OCI-LY1 (cell line): Measurements from ENCODE around the gene SPATA17.
"Not testable (repeated sequence)": the region's sequence is repeated elsewhere in the genome, so short reads cannot be mapped to it uniquely, and the experiment has no call there.

Experiments used
- H2AFZ ChIP-seq: fragments of 200-600 bp; sonication (generic), shearing (Covaris generic); 2 replicates; pipeline ENCODE4 v1.6.0; 2014; ENCODE audit warnings: antibody characterized with exemption, mild to moderate bottlenecking, low read length
- H3F3A ChIP-seq: fragments of 200-600 bp; sonication (generic), shearing (Covaris generic); 2 replicates; pipeline ENCODE4 v1.6.0; 2014; ENCODE audit warnings: mild to moderate bottlenecking, antibody characterized with exemption, low read length, moderate library complexity; ENCODE audit not compliant: insufficient read depth
- H3K27ac ChIP-seq: fragments of 200-600 bp; sonication (generic); 2 replicates; pipeline ENCODE4 v1.5.1; 2014; ENCODE audit warnings: low read length, mixed run types, mild to moderate bottlenecking, low read depth; ENCODE audit not compliant: poor library complexity, severe bottlenecking
- H3K27me3 ChIP-seq: fragments of 200-600 bp; sonication (generic); 2 replicates; pipeline ENCODE4 v1.6.0; 2014; ENCODE audit warnings: antibody characterized with exemption, mild to moderate bottlenecking, low read length, moderate library complexity; ENCODE audit not compliant: insufficient read depth
- H3K36me3 ChIP-seq: fragments of 200-600 bp; sonication (generic); 2 replicates; pipeline ENCODE4 v1.6.1; 2014; ENCODE audit warnings: mild to moderate bottlenecking, antibody characterized with exemption, low read length, moderate library complexity, mixed read lengths; ENCODE audit not compliant: insufficient read depth
- H3K4me1 ChIP-seq: fragments of 200-600 bp; sonication (generic); 2 replicates; pipeline ENCODE4 v1.5.1; 2014; ENCODE audit warnings: mild to moderate bottlenecking, low read length, moderate library complexity; ENCODE audit not compliant: insufficient read depth, severe bottlenecking
- H3K4me2 ChIP-seq: fragments of 200-600 bp; sonication (generic), shearing (Covaris generic); 2 replicates; pipeline ENCODE4 v1.6.1; 2014; ENCODE audit warnings: low read length
- H3K4me3 ChIP-seq: fragments of 200-600 bp; sonication (generic); 2 replicates; pipeline ENCODE4 v1.5.1; 2014; ENCODE audit warnings: low read length, low read depth, mild to moderate bottlenecking, mixed read lengths; ENCODE audit not compliant: poor library complexity, severe bottlenecking
- H3K79me2 ChIP-seq: fragments of 200-600 bp; shearing (Covaris generic); 2 replicates; pipeline ENCODE4 v1.6.1; 2016; ENCODE audit warnings: mixed run types, low read length, mixed read lengths; ENCODE audit not compliant: insufficient read depth
- H3K9ac ChIP-seq: fragments of 200-600 bp; sonication (generic), shearing (Covaris generic); 2 replicates; pipeline ENCODE4 v1.6.1; 2014; ENCODE audit warnings: mild to moderate bottlenecking, low read length, mixed read lengths
- H3K9me2 ChIP-seq: fragments of 200-600 bp; sonication (generic), shearing (Covaris generic); 2 replicates; pipeline ENCODE4 v1.6.1; 2014; ENCODE audit warnings: low read depth, mild to moderate bottlenecking, low read length, mixed read lengths
- H3K9me3 ChIP-seq: fragments of 200-600 bp; shearing (Covaris generic); 2 replicates; pipeline ENCODE4 v1.6.1; 2014; ENCODE audit warnings: low read length, mixed read lengths
- H4K20me1 ChIP-seq: fragments of 200-600 bp; sonication (generic), shearing (Covaris generic); 2 replicates; pipeline ENCODE4 v1.6.0; 2016; ENCODE audit warnings: mild to moderate bottlenecking, low read length; ENCODE audit not compliant: insufficient read depth
- EZH2 ChIP-seq: fragments of 200-600 bp; sonication (generic), shearing (Covaris generic); IDR thresholded peaks from 2 replicates; pipeline ENCODE4 v1.8.0; 2017; ENCODE audit warnings: borderline replicate concordance, mixed run types, mild to moderate bottlenecking, antibody characterized with exemption, low read length, moderate library complexity, mixed read lengths
- TF ChIP-seq, protein P1 (sequence below): fragments of 200-600 bp; sonication (generic), shearing (Covaris generic); IDR thresholded peaks from 2 replicates; pipeline ENCODE4 v1.5.1; 2017; ENCODE audit warnings: mild to moderate bottlenecking, antibody characterized with exemption, low read length, moderate library complexity, mixed read lengths

The SPATA17 gene, protein sequence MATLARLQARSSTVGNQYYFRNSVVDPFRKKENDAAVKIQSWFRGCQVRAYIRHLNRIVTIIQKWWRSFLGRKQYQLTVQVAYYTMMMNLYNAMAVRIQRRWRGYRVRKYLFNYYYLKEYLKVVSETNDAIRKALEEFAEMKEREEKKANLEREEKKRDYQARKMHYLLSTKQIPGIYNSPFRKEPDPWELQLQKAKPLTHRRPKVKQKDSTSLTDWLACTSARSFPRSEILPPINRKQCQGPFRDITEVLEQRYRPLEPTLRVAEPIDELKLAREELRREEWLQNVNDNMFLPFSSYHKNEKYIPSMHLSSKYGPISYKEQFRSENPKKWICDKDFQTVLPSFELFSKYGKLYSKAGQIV

DNA sequence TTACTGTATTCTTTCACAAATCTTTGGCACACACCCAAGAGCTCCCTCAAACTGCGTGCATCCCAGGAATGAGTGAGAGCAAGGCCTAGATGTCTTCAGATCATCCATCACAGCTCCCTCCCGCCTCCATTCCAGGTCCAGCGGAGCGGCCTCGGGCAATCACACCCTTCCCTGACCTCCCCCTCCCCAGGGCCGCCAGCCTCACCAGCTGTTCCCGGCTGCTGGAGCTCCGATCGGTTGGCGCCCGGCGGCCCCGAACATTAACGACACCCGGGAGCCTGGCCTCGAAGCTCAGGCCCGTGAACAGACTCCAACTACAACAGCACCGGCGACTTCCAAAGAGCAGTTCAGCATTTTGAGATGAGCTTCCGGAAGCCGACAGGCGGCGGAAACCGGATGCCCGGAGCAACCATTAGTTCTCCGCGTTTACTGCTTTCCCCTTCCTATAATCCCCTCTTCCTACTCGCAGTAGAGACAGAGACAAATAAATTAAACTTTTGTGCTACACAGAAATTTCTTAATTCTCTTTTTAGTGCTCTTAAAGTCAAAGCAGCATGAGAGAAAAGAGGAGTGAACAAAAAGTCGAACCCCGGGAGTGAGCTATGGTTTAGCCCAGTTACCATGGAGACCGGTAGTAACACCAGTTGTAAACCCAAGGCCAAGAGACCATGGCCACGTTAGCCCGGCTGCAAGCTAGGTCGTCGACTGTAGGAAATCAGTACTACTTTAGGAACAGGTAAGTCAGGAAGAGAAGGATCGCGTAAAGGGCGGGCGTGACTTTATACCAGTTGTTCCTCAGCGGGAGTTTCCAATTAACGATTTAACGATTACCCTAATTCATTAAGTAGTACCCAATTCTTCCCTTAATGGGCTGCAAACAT is at the start of gene SPATA17, which contains the start of gene GPATCH2:
Gene SPATA17 (plus strand): TSS at position 634 of the 881 bp plus-strand sequence. CDS start 35 bp downstream, at position 669.
Gene GPATCH2 (minus strand): TSS at position 380 of the 881 bp plus-strand sequence. CDS start 119 bp downstream, at position 261.
- Histone ChIP-seq H3K9me3 (no peaks in the 10 kb centered on the region), H3K27me3 (no peaks in the 10 kb centered on the region), H3K9ac (peak within 1 kb of the TSS; percentile 79), H3K27ac (peak within 1 kb of the TSS; percentile 51), H3K4me3 (peak within 1 kb of the TSS; percentile 83), H3K4me1 (peaks cover 27% of the 10 kb centered on the region), H3K79me2 (peaks cover 42% of the 10 kb centered on the region), H3K4me2 (peak within 1 kb of the TSS; percentile 86), H2AFZ (peak within 1 kb of the TSS; percentile 53), H3K9me2 (no peaks in the 10 kb centered on the region), H4K20me1 (no peaks in the 10 kb centered on the region), H3F3A (no peaks in the 10 kb centered on the region), H3K36me3 (no peaks in the 10 kb centered on the region)
- TF ChIP-seq, protein P1, sequence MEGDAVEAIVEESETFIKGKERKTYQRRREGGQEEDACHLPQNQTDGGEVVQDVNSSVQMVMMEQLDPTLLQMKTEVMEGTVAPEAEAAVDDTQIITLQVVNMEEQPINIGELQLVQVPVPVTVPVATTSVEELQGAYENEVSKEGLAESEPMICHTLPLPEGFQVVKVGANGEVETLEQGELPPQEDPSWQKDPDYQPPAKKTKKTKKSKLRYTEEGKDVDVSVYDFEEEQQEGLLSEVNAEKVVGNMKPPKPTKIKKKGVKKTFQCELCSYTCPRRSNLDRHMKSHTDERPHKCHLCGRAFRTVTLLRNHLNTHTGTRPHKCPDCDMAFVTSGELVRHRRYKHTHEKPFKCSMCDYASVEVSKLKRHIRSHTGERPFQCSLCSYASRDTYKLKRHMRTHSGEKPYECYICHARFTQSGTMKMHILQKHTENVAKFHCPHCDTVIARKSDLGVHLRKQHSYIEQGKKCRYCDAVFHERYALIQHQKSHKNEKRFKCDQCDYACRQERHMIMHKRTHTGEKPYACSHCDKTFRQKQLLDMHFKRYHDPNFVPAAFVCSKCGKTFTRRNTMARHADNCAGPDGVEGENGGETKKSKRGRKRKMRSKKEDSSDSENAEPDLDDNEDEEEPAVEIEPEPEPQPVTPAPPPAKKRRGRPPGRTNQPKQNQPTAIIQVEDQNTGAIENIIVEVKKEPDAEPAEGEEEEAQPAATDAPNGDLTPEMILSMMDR, result no peak
- TF ChIP-seq EZH2, result no peak

DNA sequence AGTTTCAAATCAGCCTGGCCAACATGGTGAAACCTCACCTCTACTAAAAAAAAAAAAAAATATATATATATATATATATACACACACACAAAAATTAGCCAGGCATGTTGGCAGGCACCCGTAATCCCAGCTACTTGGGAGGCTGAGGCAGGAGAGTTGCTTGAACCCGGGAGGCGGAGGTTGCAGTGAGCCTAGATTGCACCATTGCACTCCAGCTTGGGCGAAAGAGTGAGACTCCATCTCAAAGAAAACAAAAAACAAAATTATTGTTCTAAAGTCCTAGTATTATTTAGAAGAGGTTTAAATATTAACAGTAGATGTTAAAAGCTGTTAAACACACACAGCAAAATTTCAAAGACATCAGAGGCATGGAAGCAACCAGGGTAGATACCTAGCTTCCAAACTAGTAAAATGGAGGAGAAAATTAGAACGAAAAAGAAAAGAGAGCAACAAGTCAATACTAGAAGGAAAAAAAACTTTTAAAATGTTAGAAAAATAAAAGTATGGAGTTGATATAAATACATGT is 46.8 kb upstream of the SPATA17 start:
- not testable (repeated sequence) for H3F3A ChIP-seq, H3K27ac ChIP-seq, H3K27me3 ChIP-seq

DNA sequence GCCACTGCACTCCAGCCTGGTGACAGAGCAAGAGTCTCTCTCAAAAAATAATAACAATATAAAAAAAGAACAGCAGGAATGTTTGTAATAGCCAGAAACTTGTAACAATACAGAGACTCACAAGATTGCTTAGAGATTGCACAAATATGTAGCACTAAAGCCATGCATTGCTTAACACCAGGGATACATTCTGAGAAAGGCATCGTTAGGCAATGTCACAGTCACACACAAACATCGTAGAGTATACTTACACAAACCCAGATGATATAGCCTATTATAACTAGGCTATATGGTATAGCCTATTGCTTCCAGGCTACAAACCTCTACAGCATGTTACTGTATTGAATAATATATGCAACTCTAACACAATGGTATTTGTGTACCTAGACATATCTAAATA is 45.6 kb upstream of the SPATA17 start:
- Histone ChIP-seq H3K27ac (no peak overlapping the region), H3K9me2 (no peaks in the 10 kb centered on the region), H3K27me3 (no peaks in the 10 kb centered on the region), H3K4me3 (no peak overlapping the region), H3K36me3 (no peaks in the 10 kb centered on the region), H3K79me2 (no peaks in the 10 kb centered on the region), H2AFZ (no peak overlapping the region), H4K20me1 (no peaks in the 10 kb centered on the region), H3F3A (no peaks in the 10 kb centered on the region), H3K9me3 (no peaks in the 10 kb centered on the region), H3K4me1 (no peaks in the 10 kb centered on the region), H3K9ac (no peak overlapping the region), H3K4me2 (no peak overlapping the region)
- TF ChIP-seq EZH2, result no peak
- TF ChIP-seq, protein P1, result no peak

More for the DNA sequence above, 46.8 kb upstream of the SPATA17 start:
- not testable (repeated sequence) for H3K79me2 ChIP-seq, H3K9me3 ChIP-seq, H3K36me3 ChIP-seq, H3K9me2 ChIP-seq, H4K20me1 ChIP-seq, H3K4me2 ChIP-seq, H3K9ac ChIP-seq, H3K4me1 ChIP-seq, H3K4me3 ChIP-seq, H2AFZ ChIP-seq
